ENCODE results near the gene PLXNA2. TPM values are rescaled to one million over a fixed set of nuclear protein-coding genes. Genes with fewer than 3 reads are reported as not detected.

PLXNA2 gene
- total RNA-seq, 2 experiments from 2014 or later: 0.23 TPM; not detected in 1

GRCh38 chr1:208238710-208239472, 5.3 kb downstream of the PLXNA2 start:
- no peaks in the 10 kb centered on the region for H4K20me1 ChIP-seq (ENCODE audit: insufficient read depth, low read length)
- H3K9me2 ChIP-seq (ENCODE audit: insufficient read depth, low read length): no peaks in the 10 kb centered on the region
- no TSS peak for BruUV-seq (replicated peaks)
- POLR2A ChIA-PET: no interaction called here
- DNase-seq (ENCODE audit: low spot score): peak; percentile 23
- no peaks in the 10 kb centered on the region for H3K9me3 ChIP-seq (ENCODE audit: low read length)
- CTCF ChIA-PET (ENCODE audit: unreplicated experiment): no interaction called here
- H2AFZ ChIP-seq (ENCODE audit: low read length): no peak overlapping the region
- no peak overlapping the region for H3K4me3 ChIP-seq (ENCODE audit: low read depth, low read length, poor library complexity, severe bottlenecking)
- peak; percentile 71 for TF ChIP-seq CTCF (conservative IDR thresholded peaks at IDR 0.05; ENCODE audit: low read length)
- TF ChIP-seq EZH2phosphoT487 (IDR thresholded peaks at IDR 0.05; ENCODE audit: borderline replicate concordance, low read depth, low read length): no peak
- no peak overlapping the region for H3K4me2 ChIP-seq (ENCODE audit: low read length)
- intact Hi-C loops (cut with micrococcal nuclease; ENCODE audit: unreplicated experiment): no loop called here
- no peaks in the 10 kb centered on the region for H3K79me2 ChIP-seq (ENCODE audit: insufficient read depth, low read depth, low read length)
- peaks cover 4% of the 10 kb centered on the region for H3K4me1 ChIP-seq (ENCODE audit: insufficient read depth, low read length, poor library complexity, severe bottlenecking)
- no peaks in the 10 kb centered on the region for H3K36me3 ChIP-seq (ENCODE audit: insufficient read depth, low read length)
- no peak overlapping the region for H3K27ac ChIP-seq (ENCODE audit: low read depth, low read length, poor library complexity, severe bottlenecking)

- Histone ChIP-seq H3K27ac (ENCODE audit: low read depth, low read length, poor library complexity, severe bottlenecking) (no peak overlapping the region), H2AFZ (ENCODE audit: low read length) (no peak overlapping the region), H3K36me3 (ENCODE audit: insufficient read depth, low read length) (no peaks in the 10 kb centered on the region), H3K4me1 (ENCODE audit: insufficient read depth, low read length, poor library complexity, severe bottlenecking) (peaks cover 4% of the 10 kb centered on the region), H3K9me2 (ENCODE audit: insufficient read depth, low read length) (no peaks in the 10 kb centered on the region), H4K20me1 (ENCODE audit: insufficient read depth, low read length) (no peaks in the 10 kb centered on the region), H3K4me2 (ENCODE audit: low read length) (no peak overlapping the region), H3K79me2 (ENCODE audit: insufficient read depth, low read depth, low read length) (no peaks in the 10 kb centered on the region), H3K4me3 (ENCODE audit: low read depth, low read length, poor library complexity, severe bottlenecking) (no peak overlapping the region), H3K9me3 (ENCODE audit: low read length) (no peaks in the 10 kb centered on the region)
- BruUV-seq (replicated peaks): no TSS peak
- ChIA-PET CTCF (ENCODE audit: unreplicated experiment) (no interaction called here), POLR2A (no interaction called here)
- DNase-seq (ENCODE audit: low spot score): no peak
- intact Hi-C loops (cut with micrococcal nuclease; ENCODE audit: unreplicated experiment): no loop called here
- no peak for TF ChIP-seq EZH2phosphoT487 (IDR thresholded peaks at IDR 0.05; ENCODE audit: borderline replicate concordance, low read depth, low read length)
Measured at GRCh38 chr1:208237241-208237640, 6.9 kb downstream of the PLXNA2 start.

- TF ChIP-seq CTCF (conservative IDR thresholded peaks at IDR 0.05; ENCODE audit: low read length) (no peak), EZH2phosphoT487 (IDR thresholded peaks at IDR 0.05; ENCODE audit: borderline replicate concordance, low read depth, low read length) (no peak)
- H3K9me3 ChIP-seq (ENCODE audit: low read length): no peaks in the 10 kb centered on the region
- H3K4me3 ChIP-seq (ENCODE audit: low read depth, low read length, poor library complexity, severe bottlenecking): no peak overlapping the region
- no TSS peak for BruUV-seq (replicated peaks)
- ChIA-PET CTCF (ENCODE audit: unreplicated experiment) (interaction anchor here (0.7 kb wide), 1 partner anchor 9 kb away, joined by 3 read pairs; no protein-coding TSS in a partner anchor), POLR2A (interaction anchor here (2.4 kb wide), 1 partner anchor 48 kb away, joined by 8 read pairs; no protein-coding TSS in a partner anchor)
- intact Hi-C loops (cut with micrococcal nuclease; ENCODE audit: unreplicated experiment): no loop called here
- H3K9me2 ChIP-seq (ENCODE audit: insufficient read depth, low read length): no peaks in the 10 kb centered on the region
- no peak overlapping the region for H2AFZ ChIP-seq (ENCODE audit: low read length)
- no peak overlapping the region for H3K27ac ChIP-seq (ENCODE audit: low read depth, low read length, poor library complexity, severe bottlenecking)
- peaks cover 4% of the 10 kb centered on the region for H3K4me1 ChIP-seq (ENCODE audit: insufficient read depth, low read length, poor library complexity, severe bottlenecking)
- no peaks in the 10 kb centered on the region for H3K36me3 ChIP-seq (ENCODE audit: insufficient read depth, low read length)
- no peaks in the 10 kb centered on the region for H4K20me1 ChIP-seq (ENCODE audit: insufficient read depth, low read length)
- H3K4me2 ChIP-seq (ENCODE audit: low read length): no peak overlapping the region
- H3K79me2 ChIP-seq (ENCODE audit: insufficient read depth, low read depth, low read length): no peaks in the 10 kb centered on the region
- DNase-seq (ENCODE audit: low spot score): no peak
Measured at GRCh38 chr1:208235982-208236761, 8.0 kb downstream of the PLXNA2 start.

Measured in OCI-LY7 (cell line).